C4-2B (cell line): ENCODE results near the gene SLC22A31.

ENCODE experiments used
- H3K27ac ChIP-seq: fragments of 450-650 bp; 2 replicates; pipeline ENCODE4 v1.5.1; 2017
- ZFX ChIP-seq: fragments of 450-650 bp; IDR thresholded peaks from 2 replicates; pipeline ENCODE4 v1.6.1; 2017
- TF ChIP-seq, protein P1 (sequence below): fragments of 450-650 bp; conservative IDR thresholded peaks from 2 replicates; pipeline ENCODE4 v1.5.1; 2017; ENCODE audit warnings: mild to moderate bottlenecking

SLC22A31 gene

DNA sequence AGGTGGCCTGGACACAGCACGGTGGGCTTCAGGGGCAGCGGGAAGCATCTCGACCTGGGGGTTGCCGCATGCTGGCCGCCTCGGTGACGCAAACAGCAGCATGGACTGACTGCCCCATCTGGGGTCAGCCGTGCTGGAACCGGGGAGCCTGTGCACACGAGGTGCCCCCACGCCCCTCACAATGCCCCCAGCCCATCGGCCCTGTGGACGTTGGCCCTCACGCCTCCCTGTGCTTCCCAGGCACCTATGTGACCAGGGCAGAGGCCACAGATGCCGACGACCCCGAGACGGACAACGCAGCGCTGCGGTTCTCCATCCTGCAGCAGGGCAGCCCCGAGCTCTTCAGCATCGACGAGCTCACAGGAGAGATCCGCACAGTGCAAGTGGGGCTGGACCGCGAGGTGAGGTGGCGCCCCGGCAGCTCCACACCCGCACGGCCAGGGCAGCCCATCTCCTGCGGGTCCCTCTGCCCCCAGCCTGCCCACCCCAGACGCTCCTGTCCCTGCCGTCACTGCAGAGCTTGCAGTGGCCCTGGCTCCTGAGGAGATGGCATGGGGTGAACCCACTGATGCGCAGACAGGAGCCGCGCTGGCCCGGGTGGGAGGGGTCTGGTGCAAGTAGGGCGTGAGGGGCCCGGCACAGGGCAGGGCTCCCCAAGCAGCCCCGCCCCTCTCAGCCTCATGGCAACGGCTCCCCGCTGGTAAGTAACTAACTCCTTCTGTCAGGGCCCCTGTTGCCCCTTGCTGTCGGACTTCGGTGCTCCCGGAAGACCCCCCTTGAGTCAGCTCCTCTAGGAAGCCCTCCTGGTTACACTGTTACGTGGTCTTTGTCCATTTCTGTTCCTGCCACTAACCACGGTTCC is 15.2 kb downstream of the SLC22A31 start:
- no peak overlapping the region for H3K27ac ChIP-seq
- TF ChIP-seq, protein P1, sequence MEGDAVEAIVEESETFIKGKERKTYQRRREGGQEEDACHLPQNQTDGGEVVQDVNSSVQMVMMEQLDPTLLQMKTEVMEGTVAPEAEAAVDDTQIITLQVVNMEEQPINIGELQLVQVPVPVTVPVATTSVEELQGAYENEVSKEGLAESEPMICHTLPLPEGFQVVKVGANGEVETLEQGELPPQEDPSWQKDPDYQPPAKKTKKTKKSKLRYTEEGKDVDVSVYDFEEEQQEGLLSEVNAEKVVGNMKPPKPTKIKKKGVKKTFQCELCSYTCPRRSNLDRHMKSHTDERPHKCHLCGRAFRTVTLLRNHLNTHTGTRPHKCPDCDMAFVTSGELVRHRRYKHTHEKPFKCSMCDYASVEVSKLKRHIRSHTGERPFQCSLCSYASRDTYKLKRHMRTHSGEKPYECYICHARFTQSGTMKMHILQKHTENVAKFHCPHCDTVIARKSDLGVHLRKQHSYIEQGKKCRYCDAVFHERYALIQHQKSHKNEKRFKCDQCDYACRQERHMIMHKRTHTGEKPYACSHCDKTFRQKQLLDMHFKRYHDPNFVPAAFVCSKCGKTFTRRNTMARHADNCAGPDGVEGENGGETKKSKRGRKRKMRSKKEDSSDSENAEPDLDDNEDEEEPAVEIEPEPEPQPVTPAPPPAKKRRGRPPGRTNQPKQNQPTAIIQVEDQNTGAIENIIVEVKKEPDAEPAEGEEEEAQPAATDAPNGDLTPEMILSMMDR, result no peak
- no peak for TF ChIP-seq ZFX

DNA sequence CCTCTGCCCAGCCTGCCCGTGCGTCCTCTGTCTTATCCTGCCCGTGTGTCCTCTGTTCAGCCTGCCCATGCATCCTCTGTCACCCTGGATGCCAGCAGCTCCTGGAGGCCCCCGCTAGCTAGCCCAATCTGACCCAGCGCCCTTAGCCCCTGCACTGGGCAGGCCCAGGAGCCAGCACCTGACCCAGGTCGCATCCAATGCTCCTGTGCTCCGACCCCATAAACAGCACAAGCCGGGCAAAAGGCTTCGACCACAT is 15.7 kb downstream of the SLC22A31 start:
- TF ChIP-seq ZFX, result no peak
- TF ChIP-seq, protein P1, result no peak
- no peak overlapping the region for H3K27ac ChIP-seq

DNA sequence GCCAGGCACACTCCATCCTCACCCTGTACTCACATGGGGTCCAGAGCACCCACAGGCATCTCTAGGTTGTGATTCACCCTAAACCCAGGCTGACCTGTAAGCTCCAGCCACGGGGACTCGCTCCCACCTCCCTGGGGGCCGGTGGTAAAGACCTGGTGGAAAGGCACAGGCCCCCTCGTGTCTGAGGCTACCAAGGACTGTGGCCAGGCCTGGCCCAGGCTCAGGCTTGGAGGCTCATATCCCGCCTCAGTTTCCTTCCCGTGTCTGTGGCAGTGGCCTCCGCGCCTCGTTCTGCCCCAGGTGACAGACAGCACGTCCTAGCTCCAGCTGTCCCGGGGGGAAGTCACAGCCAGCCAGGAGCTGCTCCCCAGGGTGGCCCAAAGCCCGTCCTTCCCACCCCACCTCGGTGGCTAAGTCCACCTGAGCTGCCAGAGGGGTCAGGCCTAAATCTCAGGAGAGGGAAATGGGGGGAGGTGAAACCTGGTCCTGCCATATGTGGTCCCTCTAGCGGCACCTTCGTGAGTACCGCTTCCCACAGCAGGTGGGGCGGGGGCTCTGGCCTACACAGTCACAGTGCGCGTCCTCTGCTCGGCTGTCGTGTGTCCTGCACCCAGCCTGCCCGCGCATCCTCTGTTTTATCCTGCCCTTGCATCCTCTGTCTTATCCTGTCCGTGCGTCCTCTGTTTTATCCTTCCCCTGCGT is 16.2 kb downstream of the SLC22A31 start:
- no peak for TF ChIP-seq ZFX
- TF ChIP-seq, protein P1, result no peak
- H3K27ac ChIP-seq, result no peak overlapping the region

DNA sequence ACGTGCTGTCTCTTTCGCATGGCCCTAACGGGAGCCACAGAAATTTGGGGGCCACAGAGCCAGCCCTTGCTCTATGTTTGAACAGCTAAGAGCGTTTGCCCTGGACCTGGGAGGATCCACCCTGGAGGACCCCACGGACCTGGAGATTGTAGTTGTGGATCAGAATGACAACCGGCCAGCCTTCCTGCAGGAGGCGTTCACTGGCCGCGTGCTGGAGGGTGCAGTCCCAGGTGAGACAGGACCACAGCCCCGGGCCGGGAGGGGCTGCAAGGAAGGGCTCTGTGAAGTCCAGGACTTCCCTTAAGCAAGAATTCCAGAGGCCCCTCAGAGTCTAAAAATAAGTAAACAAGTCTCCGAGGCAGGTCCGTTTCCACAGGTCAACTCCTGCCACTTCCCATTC is 16.9 kb downstream of the SLC22A31 start:
- H3K27ac ChIP-seq, result no peak overlapping the region
- TF ChIP-seq, protein P1, result no peak
- TF ChIP-seq ZFX, result no peak

DNA sequence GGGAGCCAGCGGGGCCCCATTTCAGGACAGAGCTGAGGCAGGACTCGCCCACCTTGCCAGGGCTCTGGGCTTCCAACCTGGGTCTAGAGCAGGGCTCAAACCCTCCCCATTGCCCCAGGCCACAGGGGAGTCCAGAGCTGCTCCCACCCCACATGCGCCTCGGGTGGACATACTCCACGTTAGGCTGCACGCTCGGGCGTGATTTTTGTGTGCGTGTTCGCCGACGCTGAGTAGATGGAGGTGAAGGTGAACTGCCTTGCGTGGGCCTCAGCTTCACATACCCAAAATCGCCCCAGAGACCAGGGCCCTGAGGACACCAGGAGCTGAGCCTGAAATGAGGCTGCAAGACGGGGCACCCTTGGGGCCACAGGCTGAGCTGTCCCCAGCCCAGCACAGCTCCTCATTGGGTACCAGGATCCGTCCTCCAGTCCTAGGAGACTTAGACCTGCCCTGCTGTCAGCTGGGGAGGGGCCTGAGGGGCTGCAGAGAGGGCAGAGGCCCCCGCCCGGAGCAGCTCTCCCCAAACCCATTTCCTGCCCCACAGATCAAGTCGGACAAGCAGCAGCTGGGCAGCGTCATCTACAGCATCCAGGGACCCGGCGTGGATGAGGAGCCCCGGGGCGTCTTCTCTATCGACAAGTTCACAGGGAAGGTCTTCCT is 20.6 kb downstream of the SLC22A31 start:
- no peak overlapping the region for H3K27ac ChIP-seq
- no peak for TF ChIP-seq ZFX
- TF ChIP-seq, protein P1, result no peak

DNA sequence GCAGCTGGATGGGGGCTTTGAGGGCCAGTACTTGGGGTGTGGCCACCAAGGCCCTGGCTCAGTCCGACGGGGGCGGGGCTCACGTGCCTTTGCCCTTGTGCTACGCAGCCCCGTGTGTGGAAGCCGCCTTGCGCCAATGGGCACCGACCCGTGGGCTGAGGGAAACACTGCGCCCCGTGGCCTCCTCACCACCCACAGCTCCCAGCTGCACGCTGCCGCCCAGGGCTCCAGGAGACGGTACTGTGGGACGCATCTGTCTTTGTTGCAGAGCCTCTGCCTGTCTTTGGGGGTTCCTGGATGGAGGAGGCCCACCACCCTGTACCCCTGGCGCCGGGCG is 21.2 kb downstream of the SLC22A31 start:
- no peak overlapping the region for H3K27ac ChIP-seq
- TF ChIP-seq, protein P1, result no peak
- TF ChIP-seq ZFX, result no peak
